NCI-H2227 (cell line): ENCODE data around the gene SPCS1.
"Not testable (repeated sequence)": the region's sequence is repeated elsewhere in the genome, so short reads cannot be mapped to it uniquely, and the experiment has no call there.

Experiments
- DNase-seq: peaks from one replicate; lab custom pipeline; 2025; ENCODE audit not compliant: unreplicated experiment; lab: John Stamatoyannopoulos, UW

The SPCS1 gene

DNA sequence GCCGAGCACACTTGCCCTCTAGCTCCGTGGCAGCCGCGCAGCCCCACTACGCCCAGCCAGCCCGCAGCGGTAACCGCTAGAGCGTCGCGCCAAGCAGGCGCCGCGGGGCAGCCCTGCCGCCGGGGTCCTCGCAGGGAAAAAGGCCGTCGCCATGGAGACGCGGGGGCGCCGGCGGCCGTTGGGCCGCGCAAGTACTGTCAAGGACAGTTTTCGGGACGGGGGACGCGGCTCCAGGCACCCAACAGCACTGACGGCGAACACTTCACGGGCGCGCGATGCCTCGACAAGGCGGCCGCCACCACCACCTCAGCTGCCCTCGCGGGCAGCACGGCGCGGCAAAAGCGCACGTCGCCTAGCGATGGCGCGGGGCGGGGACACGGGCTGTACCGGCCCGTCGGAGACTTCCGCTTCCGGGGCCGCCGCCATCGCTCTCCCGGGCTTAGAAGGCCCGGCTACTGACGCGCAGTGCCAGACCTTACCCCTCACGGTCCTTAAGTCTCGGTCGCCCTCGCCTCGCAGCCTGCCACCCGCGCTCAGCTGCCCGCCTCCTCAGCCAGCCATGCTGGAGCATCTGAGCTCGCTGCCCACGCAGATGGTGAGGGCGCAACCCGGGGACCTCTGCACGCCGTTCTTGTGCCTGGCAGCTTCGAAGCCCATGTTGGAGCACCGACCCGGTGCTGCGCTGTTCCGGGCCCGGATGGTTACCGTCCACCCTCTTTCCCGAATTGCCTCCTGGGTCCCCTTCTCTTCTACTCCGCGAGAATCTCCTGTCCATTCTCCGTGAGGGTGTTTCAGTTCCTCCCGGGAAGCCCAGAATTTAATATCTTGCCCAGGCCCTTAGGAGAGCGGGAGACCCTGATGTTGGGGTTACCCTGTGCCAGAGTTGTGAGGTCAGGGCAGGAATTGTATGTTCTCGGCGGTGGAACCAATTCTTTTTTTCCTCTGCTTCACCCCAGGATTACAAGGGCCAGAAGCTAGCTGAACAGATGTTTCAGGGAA is at the start of gene SPCS1, which contains the start of gene GLT8D1:
Gene SPCS1 (plus strand): TSS at position 419 of the 999 bp plus-strand sequence. CDS start 141 bp downstream, at position 560.
Gene GLT8D1 (minus strand): TSS at position 104 of the 999 bp plus-strand sequence. CDS start 5,331 bp downstream, outside the sequence.
- DNase-seq = peak; percentile 85

DNA sequence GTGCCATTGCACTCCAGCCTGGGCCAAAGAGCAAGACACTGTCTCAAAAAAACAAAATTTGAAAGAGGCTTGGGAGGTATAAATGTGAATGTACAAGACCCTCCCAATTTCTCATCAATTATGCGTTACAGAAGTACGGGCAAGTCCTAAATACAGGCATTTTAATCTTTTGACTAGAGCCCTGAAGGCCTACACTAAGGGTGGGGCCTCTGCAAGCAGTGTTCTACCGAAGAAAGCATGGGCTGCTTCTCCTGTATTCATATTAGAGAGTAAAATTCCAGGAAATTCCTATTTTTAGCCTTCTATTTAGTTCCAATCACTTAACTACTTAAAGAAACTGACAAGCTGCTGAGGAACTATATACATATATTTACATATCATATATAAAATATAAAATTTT is 45.9 kb upstream of the SPCS1 start:
- no peak for DNase-seq

DNA sequence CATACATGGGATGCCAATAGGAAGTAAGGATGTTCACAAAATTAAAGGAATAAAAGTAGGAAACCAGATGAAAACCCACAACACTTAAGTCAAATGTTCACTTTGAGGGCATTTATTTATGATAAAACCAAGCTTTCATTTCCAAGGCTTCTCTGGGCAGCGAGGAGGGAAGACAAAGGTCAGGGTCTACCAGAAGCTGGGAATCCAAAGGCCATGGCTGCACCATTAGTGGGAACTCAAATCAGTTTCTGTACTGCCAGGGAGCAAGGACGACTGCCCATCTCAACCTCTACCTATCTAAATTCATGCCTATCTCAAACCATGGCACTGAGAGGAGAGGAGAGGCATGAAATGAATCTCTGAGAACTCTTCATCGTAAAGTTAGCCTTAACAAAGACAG is 42.8 kb upstream of the SPCS1 start:
- DNase-seq = no peak

DNA sequence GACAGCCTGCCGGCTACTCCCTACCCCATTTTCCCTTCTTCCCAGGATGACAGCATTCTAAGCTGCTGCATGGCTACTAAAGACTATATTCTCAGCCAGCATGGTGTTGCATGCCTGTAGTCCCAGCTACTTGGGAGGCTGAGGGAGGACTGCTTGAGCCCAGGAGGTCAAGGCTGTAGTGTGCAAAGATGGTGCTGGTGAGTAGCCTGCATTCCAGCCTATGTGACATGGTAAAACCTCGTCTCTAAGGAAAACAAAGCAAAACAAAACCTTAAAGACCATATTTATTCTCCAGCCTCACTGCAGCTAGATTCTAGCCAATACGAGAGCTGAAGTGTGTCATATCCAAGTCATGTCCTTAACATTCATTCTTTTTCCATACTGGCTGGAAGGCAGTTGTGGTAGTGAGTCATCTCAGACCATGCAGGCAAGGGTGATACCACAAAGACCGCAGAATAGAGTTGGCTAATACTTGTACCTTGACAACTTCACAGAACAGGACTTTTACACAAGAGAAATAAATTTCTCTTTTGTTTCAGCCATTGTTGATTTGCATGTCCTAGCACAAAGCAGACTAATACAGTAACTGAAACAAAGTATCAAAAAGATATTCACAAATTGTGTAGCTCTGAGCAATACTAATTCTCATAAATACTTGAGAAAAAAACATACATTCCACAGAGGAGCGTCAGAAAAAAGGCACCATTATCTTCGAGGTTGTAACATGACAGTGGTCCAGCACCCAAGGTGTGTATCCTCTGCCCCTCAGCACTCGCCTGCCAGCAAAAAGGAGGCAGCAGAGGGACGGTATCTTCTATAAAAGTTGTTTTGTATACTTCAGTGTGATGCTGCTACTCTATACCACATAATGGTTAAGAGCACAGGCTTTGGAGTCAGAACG is 35.0 kb upstream of the SPCS1 start:
- DNase-seq = no peak

DNA sequence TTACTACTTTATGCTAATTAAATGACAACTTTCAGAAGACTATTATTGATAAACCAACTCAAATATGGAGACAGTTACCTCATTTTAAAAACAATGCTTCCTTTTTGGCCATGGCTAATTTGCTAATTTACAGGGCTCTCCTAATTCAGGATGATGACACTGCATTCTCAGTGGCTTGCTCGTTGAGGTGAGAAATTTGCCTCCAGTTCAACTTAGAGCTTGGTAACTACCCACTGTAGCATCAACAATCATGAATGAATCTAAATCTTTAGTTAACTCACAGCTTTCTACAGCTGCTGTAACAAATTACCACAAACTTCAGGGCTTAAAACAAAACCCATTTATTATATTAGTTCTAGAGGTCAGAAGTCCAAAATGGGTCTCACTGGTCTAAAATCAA is 34.2 kb upstream of the SPCS1 start:
- DNase-seq = no peak

DNA sequence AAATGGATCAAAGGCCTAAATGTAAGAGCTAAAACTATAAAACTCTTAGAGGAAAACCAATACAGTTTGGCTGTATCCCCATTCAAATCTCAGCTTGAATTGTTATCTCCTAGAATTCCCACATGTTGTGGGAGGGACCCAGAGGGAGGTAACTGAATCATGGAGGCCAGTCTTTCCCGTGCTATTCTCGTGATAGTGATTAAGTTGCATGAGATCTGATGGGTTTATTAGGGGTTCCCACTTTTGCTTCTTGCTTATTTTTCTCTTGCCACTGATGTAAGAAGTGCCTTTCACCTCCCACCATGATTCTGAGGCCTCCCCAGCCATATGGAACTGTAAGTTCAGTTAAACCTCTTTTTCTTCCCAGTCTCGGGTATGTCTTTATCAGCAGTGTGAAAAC is 29.7 kb upstream of the SPCS1 start:
- not testable (repeated sequence) for DNase-seq

DNA sequence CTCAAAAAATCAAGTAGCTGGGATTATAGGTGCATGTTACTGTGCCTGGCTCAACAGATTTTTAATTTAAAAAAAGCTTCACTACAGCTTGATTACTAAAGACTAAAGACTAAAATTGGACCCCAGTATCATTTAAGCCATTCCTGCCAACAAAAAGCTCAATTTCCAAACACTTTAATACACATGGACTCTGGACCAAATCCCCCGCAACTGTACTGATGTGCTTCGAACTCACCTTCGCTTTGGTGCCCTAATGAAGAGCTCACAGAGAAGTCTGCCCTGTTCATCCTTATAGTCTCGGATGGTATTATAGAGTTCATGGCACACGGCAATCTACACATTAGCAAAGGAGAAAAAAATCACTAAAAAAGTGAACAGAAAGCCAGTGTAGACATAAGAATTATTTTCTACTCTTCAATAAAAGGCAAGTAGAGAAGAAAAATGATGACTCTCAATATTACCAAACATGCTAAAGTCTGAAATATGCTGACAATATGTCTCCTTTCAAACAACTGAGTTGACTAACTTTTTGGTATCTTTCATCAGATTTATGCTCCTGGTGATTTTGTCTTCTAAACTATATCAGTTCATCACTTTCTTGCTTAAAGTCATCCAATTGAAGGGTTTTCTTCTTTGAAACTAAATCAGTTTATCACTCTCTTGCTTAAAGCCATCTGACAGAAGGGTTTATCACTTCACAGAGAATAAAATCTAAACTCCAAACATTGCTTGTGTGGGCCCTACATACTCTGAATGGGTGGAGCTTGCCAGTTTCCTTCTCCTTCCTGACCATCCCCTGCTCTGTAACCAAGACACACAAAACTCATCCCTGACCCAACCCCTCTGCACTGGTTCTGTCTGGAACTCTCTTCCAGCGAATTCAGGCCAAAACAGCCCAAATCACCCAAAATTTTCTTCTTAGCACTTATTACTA is 27.4 kb upstream of the SPCS1 start:
- no peak for DNase-seq

DNA sequence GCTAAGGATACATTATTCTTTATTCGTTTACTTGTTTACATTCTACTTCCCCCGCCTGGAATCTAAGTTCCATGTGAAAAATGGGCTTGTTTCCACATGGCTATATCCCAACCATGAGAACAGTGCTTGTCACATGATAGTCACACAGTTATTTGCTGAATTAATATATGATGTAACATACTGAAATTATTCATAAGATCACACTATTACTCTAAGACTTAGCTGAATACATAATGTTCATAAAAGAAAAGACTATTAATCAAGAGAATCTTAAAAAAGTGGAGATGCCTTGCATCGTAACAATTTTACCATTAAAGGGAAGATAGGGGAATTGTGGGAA is 26.7 kb upstream of the SPCS1 start:
- DNase-seq = no peak

DNA sequence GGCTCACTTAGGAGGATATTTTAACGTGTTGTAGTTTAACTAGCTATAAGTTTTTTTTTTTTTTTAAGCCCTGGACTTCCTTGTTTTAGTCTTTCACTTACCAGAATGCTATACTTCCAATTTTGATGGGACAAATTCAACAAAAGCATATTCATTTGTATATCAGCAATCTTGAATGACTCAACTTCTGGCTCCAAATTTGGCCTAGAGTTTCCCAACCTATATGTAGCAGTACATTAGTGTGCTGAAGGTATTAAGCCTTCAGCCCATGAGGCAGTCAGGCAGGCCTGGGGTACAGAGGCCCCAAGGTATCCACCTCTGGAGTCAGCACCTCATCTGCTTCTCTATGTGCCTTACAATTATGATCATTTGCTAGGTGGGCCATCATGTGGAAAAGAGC is 26.1 kb upstream of the SPCS1 start:
- DNase-seq = no peak

DNA sequence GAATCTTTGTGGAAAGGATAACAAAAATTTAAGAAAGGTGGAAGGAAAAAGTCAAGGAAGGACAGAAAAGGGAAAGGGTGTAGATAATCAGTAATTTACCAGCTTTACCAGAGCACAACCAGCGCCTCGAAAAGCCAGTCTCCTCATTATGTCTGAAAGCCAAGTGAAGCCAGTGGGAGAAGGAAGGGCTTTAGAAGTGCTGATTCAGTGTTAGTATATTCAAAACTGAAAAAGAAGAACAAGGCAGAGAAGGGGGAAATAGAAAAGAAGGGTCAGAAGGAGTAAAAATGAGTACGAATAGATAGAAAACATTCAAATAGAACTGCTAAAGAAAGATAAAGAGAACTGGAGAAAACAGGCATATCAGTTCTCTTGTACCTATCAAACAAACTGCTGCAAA is 24.3 kb upstream of the SPCS1 start:
- DNase-seq = no peak

DNA sequence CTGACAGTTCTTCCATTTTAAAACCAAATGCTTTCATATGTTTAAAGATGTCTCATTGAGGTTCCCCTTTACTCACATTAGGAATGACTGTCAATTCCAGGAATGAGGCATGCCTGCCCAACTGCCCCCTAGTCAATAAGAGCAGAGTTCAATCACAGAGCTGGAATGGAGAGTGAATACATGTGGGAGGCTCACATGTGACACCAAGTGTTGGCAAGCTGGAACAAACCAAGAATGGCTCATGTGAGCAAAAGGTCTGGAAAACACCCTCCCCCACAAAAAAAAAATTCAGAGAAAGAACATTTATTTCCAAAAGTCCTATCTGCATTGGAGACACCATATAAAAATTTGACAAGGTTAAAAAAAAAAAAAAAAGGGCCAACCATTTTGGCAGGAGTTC is 23.9 kb upstream of the SPCS1 start:
- peak; percentile 20 for DNase-seq

DNA sequence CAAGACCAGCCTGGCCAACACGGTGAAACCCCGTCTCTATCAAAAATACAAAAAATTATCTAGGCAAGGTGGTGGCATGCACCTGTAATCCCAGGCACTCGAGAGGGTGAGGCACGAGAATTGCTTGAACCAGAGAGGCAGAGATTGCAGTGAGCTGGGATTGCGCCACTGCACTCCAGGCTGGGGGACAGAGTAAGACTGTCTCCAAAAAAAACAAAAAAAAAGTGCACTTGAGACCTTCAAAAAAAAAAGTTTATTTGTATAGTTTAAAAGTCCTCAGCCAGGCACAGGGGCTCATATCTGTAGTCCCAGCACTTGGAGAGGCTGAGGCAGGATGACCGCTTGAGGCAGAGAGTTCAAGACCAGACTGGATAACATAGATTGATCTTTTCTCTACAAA is 22.3 kb upstream of the SPCS1 start:
- DNase-seq = no peak

DNA sequence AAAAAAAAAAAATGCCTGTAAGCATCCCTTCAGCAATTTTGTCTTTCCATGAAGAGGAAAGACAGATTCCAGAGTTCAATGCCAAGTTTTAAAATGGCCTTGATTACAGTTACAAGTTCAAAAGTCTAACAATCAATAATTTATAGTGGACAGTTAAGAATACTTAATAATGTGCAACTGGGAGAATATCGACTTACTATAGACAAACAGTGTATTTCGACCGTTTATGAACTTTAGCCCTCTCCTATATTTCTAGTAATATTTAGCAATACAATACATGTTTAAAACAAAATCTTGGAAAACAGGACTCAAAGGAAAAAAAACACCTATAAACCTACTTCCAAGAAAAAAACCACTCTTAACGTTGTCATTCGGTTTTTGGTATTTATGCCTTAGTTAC is 21.7 kb upstream of the SPCS1 start:
- DNase-seq = no peak

DNA sequence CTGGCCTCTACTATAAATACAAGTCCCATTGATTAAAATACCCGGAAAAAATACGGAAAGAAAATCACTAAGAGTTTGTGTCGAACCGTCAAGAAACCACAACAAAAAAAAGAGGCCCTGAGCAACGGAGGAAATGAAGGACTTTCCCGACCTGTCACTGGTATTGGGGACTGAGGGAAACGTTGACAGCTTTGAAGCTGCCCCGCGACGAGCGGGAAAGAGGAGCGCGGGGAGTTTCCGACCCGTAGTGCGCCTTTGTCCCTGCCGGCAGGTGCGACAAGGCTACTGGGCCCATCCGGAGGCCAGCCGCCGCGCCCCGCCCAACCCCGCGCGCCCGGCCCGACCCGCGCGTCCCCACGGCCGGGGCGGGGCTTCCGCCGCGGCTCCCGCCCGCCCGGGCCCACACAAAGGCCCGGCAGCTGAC is 20.6 kb upstream of the SPCS1 start:
- DNase-seq = peak; percentile 85

DNA sequence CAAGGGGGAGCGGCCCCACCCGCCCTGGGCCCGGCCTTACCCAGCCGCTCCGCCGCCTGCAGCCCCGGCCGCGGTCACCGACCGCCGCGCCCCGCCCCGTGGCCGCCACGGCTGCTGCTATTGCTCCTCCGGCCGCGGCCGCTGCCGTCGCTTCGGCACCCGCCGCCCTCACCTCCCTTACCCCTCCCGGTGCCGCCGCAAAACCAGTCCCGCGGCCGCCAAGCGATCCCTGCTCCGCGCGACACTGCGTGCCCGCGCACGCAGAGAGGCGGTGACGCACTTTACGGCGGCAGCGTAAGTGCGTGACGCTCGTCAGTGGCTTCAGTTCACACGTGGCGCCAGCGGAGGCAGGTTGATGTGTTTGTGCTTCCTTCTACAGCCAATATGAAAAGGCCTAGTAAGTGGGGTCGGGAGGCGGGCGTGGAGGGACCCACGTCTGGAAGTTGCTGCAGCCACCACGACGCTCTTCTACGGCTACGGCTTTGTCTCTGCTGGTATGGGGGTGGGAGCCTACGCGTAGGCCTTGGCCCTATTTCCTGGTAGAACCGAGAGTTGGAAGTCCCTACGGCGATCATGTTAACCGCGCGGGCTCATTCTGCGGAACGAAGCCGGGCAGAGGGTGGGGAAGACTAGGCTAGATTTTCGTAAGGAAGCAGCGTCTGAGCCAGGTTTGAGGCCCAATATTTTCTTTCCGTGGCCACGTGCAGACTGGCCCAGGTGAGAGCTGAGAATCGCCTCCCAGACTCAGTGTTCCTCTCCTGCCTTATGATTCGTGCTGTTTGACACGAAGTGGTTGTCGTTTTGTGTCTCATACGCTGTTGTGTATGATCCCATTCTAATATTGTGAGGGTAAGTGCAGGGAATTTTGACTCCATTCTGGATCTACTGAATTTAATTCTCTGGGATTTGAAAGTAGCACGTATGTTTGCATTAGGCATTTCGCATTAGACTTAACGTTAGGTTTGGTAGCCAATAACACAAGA is 19.9 kb upstream of the SPCS1 start, which contains the start of the genes GNL3 and PBRM1:
Gene GNL3 (plus strand): TSS at position 324 of the 983 bp plus-strand sequence. CDS start 61 bp downstream, at position 385.
Gene PBRM1 (minus strand): TSS at position 205 of the 983 bp plus-strand sequence.
- DNase-seq = peak; percentile 96

DNA sequence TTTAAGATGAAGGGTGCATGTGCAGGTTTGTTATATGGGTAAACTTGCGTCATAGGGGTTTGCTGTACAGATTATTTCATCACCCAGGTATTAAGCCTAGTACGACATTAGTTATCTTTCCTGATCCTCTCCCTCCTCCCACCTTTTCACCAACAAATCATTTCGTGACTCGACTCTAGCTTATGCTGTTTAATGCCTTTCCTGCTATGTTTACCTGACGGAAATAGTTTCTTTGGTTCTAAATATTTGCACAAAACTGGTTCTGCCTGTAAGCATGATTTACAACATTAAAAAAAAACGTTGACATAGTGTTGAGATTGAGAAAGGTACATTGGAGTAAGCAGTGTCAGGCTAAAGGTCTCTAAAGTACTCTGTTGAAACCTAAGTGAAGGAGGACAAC is 17.6 kb upstream of the SPCS1 start:
- no peak for DNase-seq

DNA sequence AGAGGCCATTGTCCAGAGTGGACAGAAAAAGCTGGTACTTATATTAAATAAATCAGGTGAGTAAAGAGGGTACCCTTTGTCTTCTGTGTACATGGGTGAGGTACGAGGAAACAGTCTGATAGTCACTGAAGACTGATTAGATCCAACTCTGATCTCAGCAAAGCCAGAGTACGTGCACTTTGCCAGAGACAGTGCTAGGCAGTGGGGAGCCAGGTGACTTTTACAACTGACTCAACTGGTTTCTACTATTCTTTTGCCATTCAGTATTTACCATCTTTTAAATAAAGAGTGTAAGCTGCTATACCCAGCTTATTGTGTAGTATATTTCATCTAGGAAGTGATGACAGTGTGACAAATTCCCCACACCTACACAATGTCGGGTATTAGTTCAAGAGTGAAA is 16.8 kb upstream of the SPCS1 start:
- DNase-seq = no peak

DNA sequence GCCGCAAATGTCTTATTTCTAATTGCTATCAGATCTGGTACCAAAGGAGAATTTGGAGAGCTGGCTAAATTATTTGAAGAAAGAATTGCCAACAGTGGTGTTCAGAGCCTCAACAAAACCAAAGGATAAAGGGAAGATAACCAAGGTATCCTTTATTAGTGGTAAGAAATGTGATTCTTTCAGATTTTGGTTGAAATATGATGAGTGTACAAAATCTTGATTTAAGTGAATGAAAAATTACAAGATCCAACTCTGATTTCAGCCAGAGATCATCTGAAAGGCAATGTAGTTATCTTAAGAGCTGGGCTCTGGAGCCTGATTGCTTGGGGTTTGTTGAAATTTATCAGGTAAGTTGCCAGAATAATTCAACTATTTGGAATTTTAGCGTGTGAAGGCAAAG is 15.3 kb upstream of the SPCS1 start:
- no peak for DNase-seq

DNA sequence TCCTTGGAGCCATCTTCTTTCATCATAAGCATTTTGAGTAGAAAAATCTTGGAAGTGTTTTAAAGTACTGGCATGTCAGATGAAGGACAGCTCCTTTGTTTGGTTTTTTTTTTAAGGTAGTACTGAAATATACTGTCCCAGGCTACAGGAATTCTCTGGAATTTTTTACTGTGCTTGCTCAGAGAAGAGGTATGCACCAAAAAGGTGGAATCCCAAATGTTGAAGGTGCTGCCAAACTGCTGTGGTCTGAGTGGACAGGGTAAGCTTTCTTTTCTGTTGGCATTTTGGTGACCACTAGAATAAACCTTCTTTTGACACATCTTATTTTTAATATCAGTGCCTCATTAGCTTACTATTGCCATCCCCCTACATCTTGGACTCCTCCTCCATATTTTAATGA is 12.8 kb upstream of the SPCS1 start:
- DNase-seq = no peak
